PC-3 (cell line): Measurements from ENCODE around the gene MMP21.

Experiments used
- CTCF ChIP-seq: fragments of 300-600 bp; sonication (generic); conservative IDR thresholded peaks from 2 replicates; pipeline ENCODE4 v1.5.1; 2017; ENCODE audit warnings: antibody characterized with exemption, low read depth, mild to moderate bottlenecking, low read length
- EZH2 ChIP-seq: fragments of 300-600 bp; sonication (generic); IDR thresholded peaks from one replicate; pipeline ENCODE4 v1.6.1; 2017; ENCODE audit warnings: antibody characterized with exemption, mild to moderate bottlenecking, low read length; ENCODE audit not compliant: unreplicated experiment
- EZH2phosphoT487 ChIP-seq: fragments of 300-600 bp; sonication (generic); IDR thresholded peaks from 2 replicates; pipeline ENCODE4 v1.6.1; 2018; ENCODE audit warnings: mild to moderate bottlenecking, antibody characterized with exemption, low read length, borderline replicate concordance

- TF ChIP-seq EZH2, result no peak
- TF ChIP-seq CTCF, result no peak
- TF ChIP-seq EZH2phosphoT487, result no peak
Measured at GRCh38 chr10:125726914-125727313, 48.7 kb downstream of the MMP21 start.
